Activated T-helper 17 cell treated with anti-CD3 and anti-CD28 coated beads, Interleukin-2, amount 50 U/mL, for 72 hours (primary cell): ENCODE results near the gene SCYGR6. TPM values are rescaled to one million over a fixed set of nuclear protein-coding genes. Genes with fewer than 3 reads are reported as not detected.
"Not testable (repeated sequence)": the region's sequence is repeated elsewhere in the genome, so short reads cannot be mapped to it uniquely, and the experiment has no call there.

ENCODE experiments used
- ATAC-seq: fragments of 150-1000 bp; cut with Tn5 transposase; replicated peaks from 2 replicates; pipeline ENCODE4 v1.10.0; 2021; ENCODE audit warnings: mild to moderate bottlenecking, moderate library complexity
- H3K27ac Mint-ChIP-seq: one replicate; pipeline ENCODE4 v1.8.0; 2022; ENCODE audit warnings: mixed read lengths
- H3K27me3 Mint-ChIP-seq: one replicate; pipeline ENCODE4 v1.8.0; 2022; ENCODE audit warnings: mixed read lengths
- H3K36me3 Mint-ChIP-seq: one replicate; pipeline ENCODE4 v1.8.0; 2022; ENCODE audit warnings: low read depth, mild to moderate bottlenecking, mixed read lengths
- H3K4me1 Mint-ChIP-seq: one replicate; pipeline ENCODE4 v1.8.0; 2022; ENCODE audit warnings: mixed read lengths
- H3K4me3 Mint-ChIP-seq: one replicate; pipeline ENCODE4 v1.8.0; 2022; ENCODE audit warnings: mild to moderate bottlenecking, mixed read lengths
- H3K9me3 Mint-ChIP-seq: one replicate; pipeline ENCODE4 v1.8.0; 2022; ENCODE audit warnings: mixed read lengths
- total RNA-seq, 2 donors: library from RNA; stranded (reverse); gene quantifications; one replicate each; pipeline ENCODE4 v1.2.3, GENCODE V29; 2022

Gene SCYGR6
- total RNA-seq: not detected

GRCh38 chr2:227724394-227725039 is at the start of gene SCYGR6:
SCYGR6 (minus strand) TSS chr2:227724757; CDS start chr2:227724757, 0 bp downstream.
- no peaks in the 10 kb centered on the region for H3K9me3 Mint-ChIP-seq
- no peak within 1 kb of the TSS for H3K4me3 Mint-ChIP-seq
- H3K27me3 Mint-ChIP-seq: peaks cover 16% of the 10 kb centered on the region

GRCh38 chr2:227774011-227774624 is 49.6 kb upstream of the SCYGR6 start:
- no peaks in the 10 kb centered on the region for H3K27me3 Mint-ChIP-seq
- H3K4me3 Mint-ChIP-seq: peak overlapping the region; percentile 78
- peaks cover 4% of the 10 kb centered on the region for H3K36me3 Mint-ChIP-seq
- H3K4me1 Mint-ChIP-seq: peaks cover 34% of the 10 kb centered on the region
- peak overlapping the region; percentile 84 for H3K27ac Mint-ChIP-seq
- peak; percentile 76 for ATAC-seq
- no peaks in the 10 kb centered on the region for H3K9me3 Mint-ChIP-seq

More at GRCh38 chr2:227724394-227725039, at the start of gene SCYGR6:
- H3K27ac Mint-ChIP-seq: no peak within 1 kb of the TSS
- H3K4me1 Mint-ChIP-seq: no peaks in the 10 kb centered on the region
- no peak for ATAC-seq
- no peaks in the 10 kb centered on the region for H3K36me3 Mint-ChIP-seq

- H3K27me3 Mint-ChIP-seq: no peaks in the 10 kb centered on the region
These were observed 48.4 kb upstream of the SCYGR6 start for GRCh38 chr2:227772932-227773331.

GRCh38 chr2:227772197-227772661 is 47.7 kb upstream of the SCYGR6 start:
- H3K27ac Mint-ChIP-seq: no peak overlapping the region
- no peak overlapping the region for H3K4me3 Mint-ChIP-seq
- H3K4me1 Mint-ChIP-seq: peaks cover 26% of the 10 kb centered on the region
- no peaks in the 10 kb centered on the region for H3K27me3 Mint-ChIP-seq
- peaks cover 4% of the 10 kb centered on the region for H3K36me3 Mint-ChIP-seq
- no peak for ATAC-seq
- H3K9me3 Mint-ChIP-seq: no peaks in the 10 kb centered on the region

More at GRCh38 chr2:227772932-227773331, 48.4 kb upstream of the SCYGR6 start:
- Mint-ChIP-seq H3K27ac (no peak overlapping the region), H3K4me1 (peaks cover 26% of the 10 kb centered on the region), H3K36me3 (peaks cover 4% of the 10 kb centered on the region), H3K9me3 (no peaks in the 10 kb centered on the region), H3K4me3 (peak overlapping the region; percentile 78)
- no peak for ATAC-seq

- no peaks in the 10 kb centered on the region for H3K27me3 Mint-ChIP-seq
- H3K36me3 Mint-ChIP-seq: no peaks in the 10 kb centered on the region
- ATAC-seq: no peak
- no peak overlapping the region for H3K27ac Mint-ChIP-seq
- H3K9me3 Mint-ChIP-seq: no peaks in the 10 kb centered on the region
- H3K4me3 Mint-ChIP-seq: no peak overlapping the region
- peaks cover 10% of the 10 kb centered on the region for H3K4me1 Mint-ChIP-seq
These were observed 43.3 kb upstream of the SCYGR6 start for GRCh38 chr2:227767830-227768229.

- peak; percentile 91 for ATAC-seq
- Mint-ChIP-seq H3K27me3 (no peaks in the 10 kb centered on the region), H3K36me3 (no peaks in the 10 kb centered on the region), H3K9me3 (no peaks in the 10 kb centered on the region), H3K4me1 (peaks cover 4% of the 10 kb centered on the region), H3K4me3 (no peak overlapping the region), H3K27ac (peak overlapping the region; percentile 7)
These were observed 41.9 kb upstream of the SCYGR6 start for GRCh38 chr2:227766373-227766883.

- Mint-ChIP-seq H3K27ac (peak overlapping the region; percentile 7), H3K27me3 (no peaks in the 10 kb centered on the region)
These were observed 41.3 kb upstream of the SCYGR6 start for GRCh38 chr2:227765788-227766372.

GRCh38 chr2:227761740-227762476 is 37.4 kb upstream of the SCYGR6 start:
- ATAC-seq: no peak
- Mint-ChIP-seq H3K36me3 (no peaks in the 10 kb centered on the region), H3K4me1 (peaks cover 4% of the 10 kb centered on the region), H3K27ac (no peak overlapping the region), H3K9me3 (no peaks in the 10 kb centered on the region), H3K27me3 (peaks cover 5% of the 10 kb centered on the region), H3K4me3 (no peak overlapping the region)

More at GRCh38 chr2:227765788-227766372, 41.3 kb upstream of the SCYGR6 start:
- Mint-ChIP-seq H3K4me1 (peaks cover 4% of the 10 kb centered on the region), H3K36me3 (no peaks in the 10 kb centered on the region), H3K9me3 (no peaks in the 10 kb centered on the region), H3K4me3 (no peak overlapping the region)
- ATAC-seq: no peak

- H3K27me3 Mint-ChIP-seq: peaks cover 9% of the 10 kb centered on the region
- no peaks in the 10 kb centered on the region for H3K36me3 Mint-ChIP-seq
- no peaks in the 10 kb centered on the region for H3K9me3 Mint-ChIP-seq
- no peak overlapping the region for H3K4me3 Mint-ChIP-seq
- ATAC-seq: no peak
- no peak overlapping the region for H3K27ac Mint-ChIP-seq
- no peaks in the 10 kb centered on the region for H3K4me1 Mint-ChIP-seq
These were observed 35.0 kb upstream of the SCYGR6 start for GRCh38 chr2:227759411-227760118.

GRCh38 chr2:227756261-227756660 is 31.7 kb upstream of the SCYGR6 start:
- not testable (repeated sequence) for ATAC-seq, H3K4me3 Mint-ChIP-seq, H3K9me3 Mint-ChIP-seq, H3K27ac Mint-ChIP-seq, H3K36me3 Mint-ChIP-seq, H3K4me1 Mint-ChIP-seq
- peaks cover 13% of the 10 kb centered on the region for H3K27me3 Mint-ChIP-seq

- Mint-ChIP-seq H3K4me3 (no peak overlapping the region), H3K27ac (no peak overlapping the region), H3K27me3 (no peaks in the 10 kb centered on the region), H3K9me3 (no peaks in the 10 kb centered on the region), H3K4me1 (no peaks in the 10 kb centered on the region), H3K36me3 (no peaks in the 10 kb centered on the region)
- ATAC-seq: no peak
These were observed 23.5 kb upstream of the SCYGR6 start for GRCh38 chr2:227748079-227748478.

GRCh38 chr2:227745594-227745993 is 21.0 kb upstream of the SCYGR6 start, which contains the start of gene SCYGR8:
SCYGR8 (plus strand) TSS chr2:227745894; CDS start chr2:227745894, 0 bp downstream.
- no peak within 1 kb of the TSS for H3K4me3 Mint-ChIP-seq
- H3K4me1 Mint-ChIP-seq: no peaks in the 10 kb centered on the region
- no peaks in the 10 kb centered on the region for H3K27me3 Mint-ChIP-seq
- no peak within 1 kb of the TSS for H3K27ac Mint-ChIP-seq
- H3K9me3 Mint-ChIP-seq: no peaks in the 10 kb centered on the region
- ATAC-seq: no peak
- H3K36me3 Mint-ChIP-seq: no peaks in the 10 kb centered on the region

- not testable (repeated sequence) for ATAC-seq, H3K9me3 Mint-ChIP-seq, H3K27me3 Mint-ChIP-seq, H3K4me3 Mint-ChIP-seq, H3K36me3 Mint-ChIP-seq, H3K27ac Mint-ChIP-seq, H3K4me1 Mint-ChIP-seq
These were observed 16.1 kb upstream of the SCYGR6 start for GRCh38 chr2:227740705-227741104.

- ATAC-seq: no peak
- Mint-ChIP-seq H3K27me3 (peaks cover 4% of the 10 kb centered on the region), H3K9me3 (no peaks in the 10 kb centered on the region), H3K36me3 (no peaks in the 10 kb centered on the region), H3K27ac (no peak overlapping the region), H3K4me1 (no peaks in the 10 kb centered on the region), H3K4me3 (no peak overlapping the region)
These were observed 14.8 kb upstream of the SCYGR6 start for GRCh38 chr2:227739351-227739750.
